ENCODE data around the gene ZNF362. TPM values are rescaled to one million over a fixed set of nuclear protein-coding genes. Genes with fewer than 3 reads are reported as not detected.

ZNF362 gene
- total and polyA plus RNA-seq, 2 of the 13 experiments (the other 11 are each of a cell fraction or from before 2014, with no cell fraction given), result 8.3 to 14.2 TPM

GRCh38 chr1:33257772-33258712 lies 1.8 kb downstream of the ZNF362 start (continued):
- TF ChIP-seq HNRNPLL (IDR thresholded peaks at IDR 0.05; ENCODE audit: low read depth, low read length, poor library complexity, severe bottlenecking) (peak; percentile 12), NBN (conservative IDR thresholded peaks at IDR 0.05) (no peak), AKNA (CRISPR knock-in tag; IDR thresholded peaks at IDR 0.05; ENCODE audit: borderline replicate concordance) (no peak), MXD1 (CRISPR knock-in tag; IDR thresholded peaks at IDR 0.05) (no peak), ZNF678 (CRISPR knock-in tag; IDR thresholded peaks at IDR 0.05) (no peak), REL (CRISPR knock-in tag; conservative IDR thresholded peaks at IDR 0.05) (no peak), KDM2A (CRISPR knock-in tag; IDR thresholded peaks at IDR 0.05; ENCODE audit: borderline replicate concordance, low read depth) (0 out of 2 replicates have a peak, but pooled peaks have one; percentile 18), SOX6 (IDR thresholded peaks at IDR 0.05) (no peak), SOX6 (CRISPR knock-in tag; IDR thresholded peaks at IDR 0.05) (no peak), YEATS2 (CRISPR knock-in tag; IDR thresholded peaks at IDR 0.05; ENCODE audit: borderline replicate concordance) (no peak), FIP1L1 (IDR thresholded peaks at IDR 0.05; ENCODE audit: borderline replicate concordance, insufficient read depth, low read depth, low read length) (no peak), HMGXB3 (CRISPR knock-in tag; IDR thresholded peaks at IDR 0.05; ENCODE audit: borderline replicate concordance) (no peak), ZNF713 (CRISPR knock-in tag; IDR thresholded peaks at IDR 0.05) (peak; percentile 38; the same call in 1 of the 2 replicates), MAF1 (CRISPR knock-in tag; IDR thresholded peaks at IDR 0.05; ENCODE audit: borderline replicate concordance) (no peak), ZNF780A (CRISPR knock-in tag; IDR thresholded peaks at IDR 0.05) (no peak), FOSL2 (CRISPR knock-in tag; IDR thresholded peaks at IDR 0.05) (peak; percentile 21; the same call in 1 of the 2 replicates), AGO2 (optimal IDR thresholded peaks at IDR 0.05; ENCODE audit: low read depth, low read length) (peak; percentile 53), RBM39 (IDR thresholded peaks at IDR 0.05; ENCODE audit: low read depth, low read length, poor library complexity, severe bottlenecking) (peak; percentile 70), ZNF260 (CRISPR knock-in tag; IDR thresholded peaks at IDR 0.05; ENCODE audit: borderline replicate concordance, low read depth) (no peak)

Measured in HepG2 (cell line).